ENCODE data around the gene INVS. TPM values are rescaled to one million over a fixed set of nuclear protein-coding genes. Genes with fewer than 3 reads are reported as not detected.
"Not testable (repeated sequence)": the region's sequence is repeated elsewhere in the genome, so short reads cannot be mapped to it uniquely, and the experiment has no call there.

Gene INVS
- total RNA-seq, 1 donor from 2014 or later: 25.6 TPM

- peak overlapping the region; percentile 5 for H3K27ac Mint-ChIP-seq (ENCODE audit: unreplicated experiment)
- H3K9me3 Mint-ChIP-seq: peaks cover 10% of the 10 kb centered on the region
- peaks cover 40% of the 10 kb centered on the region for H3K36me3 Mint-ChIP-seq (ENCODE audit: low read depth)
- no peak for TF ChIP-seq CTCF (conservative IDR thresholded peaks at IDR 0.05)
- H3K4me1 Mint-ChIP-seq: peaks cover 2% of the 10 kb centered on the region
- no peak overlapping the region for H3K4me3 Mint-ChIP-seq
- DNase-seq (ENCODE audit: low read depth, low spot score): no peak
- H3K27me3 Mint-ChIP-seq (ENCODE audit: low read depth): no peaks in the 10 kb centered on the region
Measured at GRCh38 chr9:100229136-100229535, 130.1 kb downstream of the INVS start.

- peak overlapping the region; percentile 67 for H3K27ac Mint-ChIP-seq (ENCODE audit: unreplicated experiment)
- peaks cover 44% of the 10 kb centered on the region for H3K36me3 Mint-ChIP-seq (ENCODE audit: low read depth)
- no peaks in the 10 kb centered on the region for H3K27me3 Mint-ChIP-seq (ENCODE audit: low read depth)
- H3K9me3 Mint-ChIP-seq: peaks cover 14% of the 10 kb centered on the region
- no peak overlapping the region for H3K4me3 Mint-ChIP-seq
- H3K4me1 Mint-ChIP-seq: no peaks in the 10 kb centered on the region
- no peak for TF ChIP-seq CTCF (conservative IDR thresholded peaks at IDR 0.05)
- no peak for DNase-seq (ENCODE audit: low read depth, low spot score)
Measured at GRCh38 chr9:100229561-100229960, 130.5 kb downstream of the INVS start.

- not testable (repeated sequence) for H3K4me3 Mint-ChIP-seq; H3K27me3 Mint-ChIP-seq (ENCODE audit: low read depth); H3K4me1 Mint-ChIP-seq; DNase-seq (ENCODE audit: low read depth, low spot score); H3K27ac Mint-ChIP-seq (ENCODE audit: unreplicated experiment)
- Mint-ChIP-seq H3K36me3 (ENCODE audit: low read depth) (peaks cover 59% of the 10 kb centered on the region), H3K9me3 (peaks cover 18% of the 10 kb centered on the region)
Measured at GRCh38 chr9:100236986-100237385, 137.9 kb downstream of the INVS start.

- Mint-ChIP-seq H3K4me1 (no peaks in the 10 kb centered on the region), H3K36me3 (ENCODE audit: low read depth) (peaks cover 33% of the 10 kb centered on the region), H3K27ac (ENCODE audit: unreplicated experiment) (no peak overlapping the region), H3K27me3 (ENCODE audit: low read depth) (no peaks in the 10 kb centered on the region), H3K4me3 (no peak overlapping the region), H3K9me3 (peaks cover 5% of the 10 kb centered on the region)
- TF ChIP-seq CTCF (conservative IDR thresholded peaks at IDR 0.05): no peak
- no peak for DNase-seq (ENCODE audit: low read depth, low spot score)
Measured at GRCh38 chr9:100240512-100240911, 141.5 kb downstream of the INVS start.

GRCh38 chr9:100267211-100267610 lies 168.2 kb downstream of the INVS start:
- H3K4me1 Mint-ChIP-seq: no peaks in the 10 kb centered on the region
- H3K36me3 Mint-ChIP-seq (ENCODE audit: low read depth): peaks cover 15% of the 10 kb centered on the region
- no peak overlapping the region for H3K27ac Mint-ChIP-seq (ENCODE audit: unreplicated experiment)
- H3K4me3 Mint-ChIP-seq: no peak overlapping the region
- no peak for TF ChIP-seq CTCF (conservative IDR thresholded peaks at IDR 0.05)
- DNase-seq (ENCODE audit: low read depth, low spot score): no peak
- H3K27me3 Mint-ChIP-seq (ENCODE audit: low read depth): no peaks in the 10 kb centered on the region
- peaks cover 2% of the 10 kb centered on the region for H3K9me3 Mint-ChIP-seq

- H3K27ac Mint-ChIP-seq (ENCODE audit: unreplicated experiment): no peak overlapping the region
- peaks cover 2% of the 10 kb centered on the region for H3K9me3 Mint-ChIP-seq
- H3K4me1 Mint-ChIP-seq: no peaks in the 10 kb centered on the region
- no peak overlapping the region for H3K4me3 Mint-ChIP-seq
- no peak for TF ChIP-seq CTCF (conservative IDR thresholded peaks at IDR 0.05)
- H3K27me3 Mint-ChIP-seq (ENCODE audit: low read depth): no peaks in the 10 kb centered on the region
- peaks cover 11% of the 10 kb centered on the region for H3K36me3 Mint-ChIP-seq (ENCODE audit: low read depth)
- no peak for DNase-seq (ENCODE audit: low read depth, low spot score)
Measured at GRCh38 chr9:100268271-100268670, 169.2 kb downstream of the INVS start.

Data from neural crest cell (in vitro differentiated cells).